ENCODE data around the gene CERS6.

DNA sequence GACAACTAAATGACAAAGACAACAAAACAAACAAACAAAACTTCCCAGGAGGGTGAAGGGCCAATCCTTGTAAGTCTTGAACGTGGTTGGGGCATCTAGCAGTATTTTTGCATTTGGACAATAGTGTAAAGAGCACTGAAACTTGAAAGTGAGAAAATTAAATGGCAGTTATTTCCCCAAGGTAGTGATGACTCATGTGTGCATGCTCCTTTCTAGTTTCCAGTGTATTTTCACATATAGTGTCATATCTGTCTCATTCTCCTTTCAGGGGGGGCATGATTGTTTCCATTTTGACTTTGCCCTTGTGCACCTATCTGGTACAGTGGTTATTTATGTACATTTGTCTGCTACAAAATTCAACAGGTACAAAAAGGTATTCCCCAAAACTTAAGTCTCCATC lies 39.5 kb downstream of the CERS6 start:
- TF ChIP-seq, protein P1, sequence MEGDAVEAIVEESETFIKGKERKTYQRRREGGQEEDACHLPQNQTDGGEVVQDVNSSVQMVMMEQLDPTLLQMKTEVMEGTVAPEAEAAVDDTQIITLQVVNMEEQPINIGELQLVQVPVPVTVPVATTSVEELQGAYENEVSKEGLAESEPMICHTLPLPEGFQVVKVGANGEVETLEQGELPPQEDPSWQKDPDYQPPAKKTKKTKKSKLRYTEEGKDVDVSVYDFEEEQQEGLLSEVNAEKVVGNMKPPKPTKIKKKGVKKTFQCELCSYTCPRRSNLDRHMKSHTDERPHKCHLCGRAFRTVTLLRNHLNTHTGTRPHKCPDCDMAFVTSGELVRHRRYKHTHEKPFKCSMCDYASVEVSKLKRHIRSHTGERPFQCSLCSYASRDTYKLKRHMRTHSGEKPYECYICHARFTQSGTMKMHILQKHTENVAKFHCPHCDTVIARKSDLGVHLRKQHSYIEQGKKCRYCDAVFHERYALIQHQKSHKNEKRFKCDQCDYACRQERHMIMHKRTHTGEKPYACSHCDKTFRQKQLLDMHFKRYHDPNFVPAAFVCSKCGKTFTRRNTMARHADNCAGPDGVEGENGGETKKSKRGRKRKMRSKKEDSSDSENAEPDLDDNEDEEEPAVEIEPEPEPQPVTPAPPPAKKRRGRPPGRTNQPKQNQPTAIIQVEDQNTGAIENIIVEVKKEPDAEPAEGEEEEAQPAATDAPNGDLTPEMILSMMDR (IDR thresholded peaks at IDR 0.05; ENCODE audit: poor library complexity, severe bottlenecking): no peak
- no peak for TF ChIP-seq EZH2 (IDR thresholded peaks at IDR 0.05; ENCODE audit: borderline replicate concordance, insufficient read depth, low read length, poor library complexity, severe bottlenecking)
- no peak for TF ChIP-seq EP300 (conservative IDR thresholded peaks at IDR 0.05; ENCODE audit: poor library complexity, severe bottlenecking)
- no peak for TF ChIP-seq RAD21 (conservative IDR thresholded peaks at IDR 0.05)
- TF ChIP-seq POLR2AphosphoS5 (IDR thresholded peaks at IDR 0.05): no peak
- TF ChIP-seq, protein P2, sequence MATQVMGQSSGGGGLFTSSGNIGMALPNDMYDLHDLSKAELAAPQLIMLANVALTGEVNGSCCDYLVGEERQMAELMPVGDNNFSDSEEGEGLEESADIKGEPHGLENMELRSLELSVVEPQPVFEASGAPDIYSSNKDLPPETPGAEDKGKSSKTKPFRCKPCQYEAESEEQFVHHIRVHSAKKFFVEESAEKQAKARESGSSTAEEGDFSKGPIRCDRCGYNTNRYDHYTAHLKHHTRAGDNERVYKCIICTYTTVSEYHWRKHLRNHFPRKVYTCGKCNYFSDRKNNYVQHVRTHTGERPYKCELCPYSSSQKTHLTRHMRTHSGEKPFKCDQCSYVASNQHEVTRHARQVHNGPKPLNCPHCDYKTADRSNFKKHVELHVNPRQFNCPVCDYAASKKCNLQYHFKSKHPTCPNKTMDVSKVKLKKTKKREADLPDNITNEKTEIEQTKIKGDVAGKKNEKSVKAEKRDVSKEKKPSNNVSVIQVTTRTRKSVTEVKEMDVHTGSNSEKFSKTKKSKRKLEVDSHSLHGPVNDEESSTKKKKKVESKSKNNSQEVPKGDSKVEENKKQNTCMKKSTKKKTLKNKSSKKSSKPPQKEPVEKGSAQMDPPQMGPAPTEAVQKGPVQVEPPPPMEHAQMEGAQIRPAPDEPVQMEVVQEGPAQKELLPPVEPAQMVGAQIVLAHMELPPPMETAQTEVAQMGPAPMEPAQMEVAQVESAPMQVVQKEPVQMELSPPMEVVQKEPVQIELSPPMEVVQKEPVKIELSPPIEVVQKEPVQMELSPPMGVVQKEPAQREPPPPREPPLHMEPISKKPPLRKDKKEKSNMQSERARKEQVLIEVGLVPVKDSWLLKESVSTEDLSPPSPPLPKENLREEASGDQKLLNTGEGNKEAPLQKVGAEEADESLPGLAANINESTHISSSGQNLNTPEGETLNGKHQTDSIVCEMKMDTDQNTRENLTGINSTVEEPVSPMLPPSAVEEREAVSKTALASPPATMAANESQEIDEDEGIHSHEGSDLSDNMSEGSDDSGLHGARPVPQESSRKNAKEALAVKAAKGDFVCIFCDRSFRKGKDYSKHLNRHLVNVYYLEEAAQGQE (IDR thresholded peaks at IDR 0.05; ENCODE audit: borderline replicate concordance): no peak
